ENCODE data around the gene PSMC1.

PSMC1 gene

DNA sequence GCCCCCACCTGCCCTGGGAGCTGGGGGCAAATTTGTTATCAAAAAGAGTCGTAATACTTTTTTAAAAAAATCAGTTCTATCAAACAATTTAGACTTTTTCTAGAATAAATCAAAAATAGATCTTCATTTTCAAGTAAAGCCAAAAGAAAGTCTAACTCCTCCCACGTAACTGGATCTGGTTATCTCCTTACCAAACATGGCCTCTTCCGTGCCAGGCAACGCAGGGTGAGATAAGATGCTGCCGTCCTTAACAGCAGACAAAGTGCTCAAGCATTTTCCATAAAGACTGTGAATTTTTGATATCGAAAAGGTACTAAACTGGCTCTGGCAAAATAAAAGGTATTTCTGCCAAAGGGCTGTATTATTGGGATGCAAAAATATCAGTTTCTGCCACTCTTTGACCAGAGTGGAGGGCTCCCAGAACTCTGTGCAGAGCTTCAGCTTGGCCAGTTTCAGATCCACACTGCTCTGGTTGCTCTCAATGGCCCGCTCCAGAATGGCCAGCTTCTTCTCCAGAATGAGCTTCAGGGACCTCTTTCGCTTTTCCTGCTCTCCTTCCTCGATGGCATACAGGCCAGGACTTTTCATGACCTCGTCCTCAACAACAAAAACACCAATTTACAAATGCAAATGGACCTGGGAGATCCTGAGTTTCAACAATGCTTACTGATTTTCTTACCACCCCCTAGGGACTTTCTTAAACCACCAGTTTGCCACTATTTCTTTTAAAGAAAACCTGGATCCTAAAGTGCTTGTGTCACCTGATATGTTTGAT is 46.4 kb downstream of the PSMC1 start:
- H3K27ac ChIP-seq, result no peak overlapping the region
- no peak overlapping the region for H3K9ac ChIP-seq (ENCODE audit: insufficient read length)
- no peak for DNase-seq (ENCODE audit: low read depth, low spot score)
- peaks cover 36% of the 10 kb centered on the region for H3K36me3 ChIP-seq (ENCODE audit: insufficient read depth, low read length)
- H3K4me3 ChIP-seq, result no peak overlapping the region
- H3K9me3 ChIP-seq (ENCODE audit: low read depth, low read length), result no peaks in the 10 kb centered on the region
- TF ChIP-seq EZH2 (IDR thresholded peaks at IDR 0.05), result no peak
- no peak for TF ChIP-seq FOXP2 (optimal IDR thresholded peaks at IDR 0.05; ENCODE audit: control extremely low read depth, extremely low read length, insufficient read depth)
- TF ChIP-seq POLR2AphosphoS5 (IDR thresholded peaks at IDR 0.05; ENCODE audit: borderline replicate concordance, low read depth, low read length), result no peak

DNA sequence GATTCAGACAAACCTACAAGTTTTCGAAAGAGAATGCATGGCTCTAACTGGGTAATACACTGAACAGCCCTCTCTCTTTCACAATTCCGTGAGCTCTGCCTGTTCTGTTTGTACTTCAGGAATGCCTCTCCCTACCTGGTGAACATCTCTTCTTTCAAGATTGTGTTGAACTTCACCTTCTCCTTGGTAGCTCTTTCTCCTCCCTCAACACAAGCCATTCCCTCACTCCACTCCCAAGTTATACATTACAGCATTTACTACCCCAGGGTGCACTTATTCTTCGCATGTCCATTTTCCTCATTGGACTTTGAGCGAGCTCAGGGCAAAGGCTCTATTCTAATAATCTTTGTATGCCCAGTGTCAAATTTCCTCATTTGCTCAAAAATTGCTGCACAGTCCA is 47.1 kb downstream of the PSMC1 start:
- no peak overlapping the region for H3K4me3 ChIP-seq
- peaks cover 38% of the 10 kb centered on the region for H3K36me3 ChIP-seq (ENCODE audit: insufficient read depth, low read length)
- no peak overlapping the region for H3K9ac ChIP-seq (ENCODE audit: insufficient read length)
- H3K27ac ChIP-seq, result no peak overlapping the region
- DNase-seq (ENCODE audit: low read depth, low spot score), result no peak
- no peaks in the 10 kb centered on the region for H3K9me3 ChIP-seq (ENCODE audit: low read depth, low read length)
- TF ChIP-seq POLR2AphosphoS5 (IDR thresholded peaks at IDR 0.05; ENCODE audit: borderline replicate concordance, low read depth, low read length), result no peak

DNA sequence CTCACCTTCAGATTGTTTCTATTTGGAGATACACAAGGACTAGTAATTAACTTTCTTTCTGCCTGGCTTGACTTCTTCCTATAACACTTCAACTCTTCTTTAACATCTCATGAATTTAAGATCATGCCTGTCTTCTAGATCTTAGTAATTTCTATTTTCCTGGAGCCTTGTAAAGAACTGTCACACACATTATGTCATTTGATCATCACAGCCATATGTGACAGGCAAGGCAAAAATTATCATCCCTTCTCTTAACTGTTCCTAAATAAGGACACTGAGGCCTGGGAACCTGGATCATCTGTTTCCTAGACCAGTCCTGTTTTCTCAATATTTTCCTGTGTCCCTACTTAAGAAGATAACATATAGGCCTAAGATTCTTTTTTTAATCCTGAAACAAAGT is 48.1 kb downstream of the PSMC1 start:
- no peak overlapping the region for H3K4me3 ChIP-seq
- H3K9me3 ChIP-seq (ENCODE audit: low read depth, low read length), result no peaks in the 10 kb centered on the region
- no peak overlapping the region for H3K27ac ChIP-seq
- TF ChIP-seq EZH2 (IDR thresholded peaks at IDR 0.05) (no peak), FOXP2 (optimal IDR thresholded peaks at IDR 0.05; ENCODE audit: control extremely low read depth, extremely low read length, insufficient read depth) (no peak), POLR2AphosphoS5 (IDR thresholded peaks at IDR 0.05; ENCODE audit: borderline replicate concordance, low read depth, low read length) (no peak)
- peaks cover 43% of the 10 kb centered on the region for H3K36me3 ChIP-seq (ENCODE audit: insufficient read depth, low read length)
- DNase-seq (ENCODE audit: low read depth, low spot score), result no peak
- peak overlapping the region; percentile 13 for H3K9ac ChIP-seq (ENCODE audit: insufficient read length)

DNA sequence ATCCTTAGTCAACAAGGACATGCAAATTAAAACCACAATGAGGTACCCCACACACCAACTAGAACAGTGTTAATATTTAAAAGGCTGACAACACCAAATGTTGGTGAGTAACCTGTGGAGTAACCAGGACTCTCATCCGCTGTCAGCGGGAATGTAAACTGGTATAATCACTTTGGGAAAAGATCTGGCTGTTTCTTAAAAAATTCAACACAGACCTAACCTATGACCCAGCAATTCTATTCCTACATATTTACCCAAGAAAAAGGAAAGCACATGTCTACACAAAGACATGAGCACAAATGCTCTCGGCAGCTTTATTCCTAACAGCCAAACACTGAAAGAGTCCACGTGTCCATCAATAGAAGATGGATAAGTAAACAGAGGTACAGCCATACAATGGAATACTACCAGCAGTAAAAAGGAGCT is 48.8 kb downstream of the PSMC1 start:
- DNase-seq (ENCODE audit: low read depth, low spot score), result no peak
- Histone ChIP-seq H3K9me3 (ENCODE audit: low read depth, low read length) (no peaks in the 10 kb centered on the region), H3K27ac (no peak overlapping the region), H3K36me3 (ENCODE audit: insufficient read depth, low read length) (peaks cover 50% of the 10 kb centered on the region), H3K4me3 (no peak overlapping the region), H3K9ac (ENCODE audit: insufficient read length) (peak overlapping the region; percentile 13)
- no peak for TF ChIP-seq POLR2AphosphoS5 (IDR thresholded peaks at IDR 0.05; ENCODE audit: borderline replicate concordance, low read depth, low read length)
- TF ChIP-seq EZH2 (IDR thresholded peaks at IDR 0.05), result no peak
- TF ChIP-seq FOXP2 (optimal IDR thresholded peaks at IDR 0.05; ENCODE audit: control extremely low read depth, extremely low read length, insufficient read depth), result no peak

DNA sequence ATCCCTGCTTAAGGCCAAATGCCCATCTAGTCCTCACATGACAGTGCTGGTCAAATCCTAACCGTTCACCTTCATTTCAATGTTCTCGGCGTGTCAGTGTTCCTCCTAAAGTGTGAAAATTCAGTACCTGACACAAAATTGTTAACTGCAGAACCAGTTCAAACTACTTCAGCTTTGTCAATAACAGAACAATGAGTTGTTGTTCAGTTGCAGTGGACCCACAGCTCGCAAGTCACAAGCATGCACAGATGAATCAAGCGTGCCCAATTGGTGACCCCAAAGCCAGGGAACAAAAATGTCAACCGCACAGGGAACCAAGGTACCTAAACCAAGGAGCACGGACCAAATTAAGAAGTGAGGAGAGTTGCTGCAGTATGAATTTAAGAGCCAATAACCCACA is 52.2 kb downstream of the PSMC1 start:
- Histone ChIP-seq H3K9me3 (ENCODE audit: low read depth, low read length) (no peaks in the 10 kb centered on the region), H3K4me3 (no peak overlapping the region), H3K9ac (ENCODE audit: insufficient read length) (no peak overlapping the region), H3K36me3 (ENCODE audit: insufficient read depth, low read length) (peaks cover 68% of the 10 kb centered on the region), H3K27ac (no peak overlapping the region)
- no peak for TF ChIP-seq POLR2AphosphoS5 (IDR thresholded peaks at IDR 0.05; ENCODE audit: borderline replicate concordance, low read depth, low read length)
- no peak for TF ChIP-seq FOXP2 (optimal IDR thresholded peaks at IDR 0.05; ENCODE audit: control extremely low read depth, extremely low read length, insufficient read depth)
- no peak for TF ChIP-seq EZH2 (IDR thresholded peaks at IDR 0.05)
- no peak for DNase-seq (ENCODE audit: low read depth, low spot score)

DNA sequence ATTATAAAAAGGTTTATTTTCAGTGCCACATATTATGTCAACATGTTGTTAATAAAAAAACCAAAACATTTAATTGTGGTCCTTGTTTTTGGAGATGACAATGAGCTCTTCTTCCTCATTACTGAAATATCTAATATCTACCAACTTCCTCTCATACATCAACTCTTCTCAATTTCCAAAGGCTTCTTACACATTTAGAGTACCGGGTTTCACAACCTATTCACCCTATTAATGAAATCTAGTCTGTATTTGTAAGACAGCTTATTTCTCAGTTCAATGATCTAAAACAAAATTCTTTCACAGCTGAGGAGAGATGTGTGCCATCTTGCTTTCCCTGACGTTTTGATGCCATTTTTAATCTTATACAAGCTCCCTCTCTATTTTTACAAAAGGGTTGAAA is 60.9 kb downstream of the PSMC1 start:
- H3K27ac ChIP-seq, result no peak overlapping the region
- H3K36me3 ChIP-seq (ENCODE audit: insufficient read depth, low read length), result peaks cover 43% of the 10 kb centered on the region
- H3K9me3 ChIP-seq (ENCODE audit: low read depth, low read length), result no peaks in the 10 kb centered on the region; the same call in 1 of the 2 replicates
- H3K4me3 ChIP-seq, result no peak overlapping the region
- TF ChIP-seq EZH2 (IDR thresholded peaks at IDR 0.05), result no peak
- no peak overlapping the region for H3K9ac ChIP-seq (ENCODE audit: insufficient read length)
- no peak for DNase-seq (ENCODE audit: low read depth, low spot score)

DNA sequence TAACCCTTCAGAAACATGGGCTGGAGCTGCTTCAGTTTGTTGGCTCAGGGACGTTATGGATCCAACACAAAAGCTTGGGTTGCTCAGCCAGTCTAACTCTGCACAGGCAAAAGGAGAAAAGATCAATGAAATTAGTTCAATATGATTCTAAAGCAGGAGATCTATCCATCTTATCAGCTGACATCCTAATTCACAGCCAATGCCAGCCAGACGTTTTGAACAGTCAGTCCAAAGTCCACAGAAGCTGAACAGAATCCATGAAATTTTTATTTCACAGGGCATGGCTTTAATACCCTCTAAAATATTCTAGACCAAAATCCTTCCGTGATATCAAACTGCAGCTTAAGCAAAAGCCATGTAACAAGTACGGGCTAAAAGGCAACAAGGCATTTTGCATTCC is 61.7 kb downstream of the PSMC1 start:
- H3K9me3 ChIP-seq (ENCODE audit: low read depth, low read length), result no peaks in the 10 kb centered on the region; the same call in 1 of the 2 replicates
- H3K9ac ChIP-seq (ENCODE audit: insufficient read length), result no peak overlapping the region
- TF ChIP-seq POLR2AphosphoS5 (IDR thresholded peaks at IDR 0.05; ENCODE audit: borderline replicate concordance, low read depth, low read length), result no peak
- TF ChIP-seq EZH2 (IDR thresholded peaks at IDR 0.05), result no peak
- TF ChIP-seq FOXP2 (optimal IDR thresholded peaks at IDR 0.05; ENCODE audit: control extremely low read depth, extremely low read length, insufficient read depth), result no peak
- no peak overlapping the region for H3K27ac ChIP-seq
- H3K36me3 ChIP-seq (ENCODE audit: insufficient read depth, low read length), result peaks cover 41% of the 10 kb centered on the region
- DNase-seq (ENCODE audit: low read depth, low spot score), result no peak
- no peak overlapping the region for H3K4me3 ChIP-seq

DNA sequence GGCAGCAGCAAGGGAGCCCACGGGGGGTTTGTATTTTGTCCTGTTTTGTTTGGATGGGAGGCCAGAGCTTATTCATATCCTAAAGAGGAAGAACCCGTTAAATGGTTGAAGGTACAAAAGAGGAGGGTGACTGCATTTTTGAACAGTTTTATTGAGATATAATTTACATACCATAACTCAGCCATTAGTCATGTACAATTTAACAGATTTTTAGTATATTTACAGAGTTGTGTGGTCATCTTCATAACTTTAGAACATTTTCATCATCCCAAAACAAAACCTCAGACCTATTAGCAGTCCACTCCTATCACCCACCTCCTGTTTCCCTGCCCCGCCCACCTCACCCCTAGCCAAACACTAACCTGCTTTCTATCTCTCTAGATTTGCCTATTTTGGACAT is 62.8 kb downstream of the PSMC1 start:
- H3K4me3 ChIP-seq, result no peak overlapping the region

More for the DNA sequence above, 62.8 kb downstream of the PSMC1 start:
- no peak for DNase-seq (ENCODE audit: low read depth, low spot score)
- Histone ChIP-seq H3K36me3 (ENCODE audit: insufficient read depth, low read length) (peaks cover 33% of the 10 kb centered on the region), H3K27ac (no peak overlapping the region), H3K9me3 (ENCODE audit: low read depth, low read length) (no peaks in the 10 kb centered on the region; the same call in 1 of the 2 replicates), H3K9ac (ENCODE audit: insufficient read length) (no peak overlapping the region)
- TF ChIP-seq POLR2AphosphoS5 (IDR thresholded peaks at IDR 0.05; ENCODE audit: borderline replicate concordance, low read depth, low read length) (no peak), FOXP2 (optimal IDR thresholded peaks at IDR 0.05; ENCODE audit: control extremely low read depth, extremely low read length, insufficient read depth) (no peak), EZH2 (IDR thresholded peaks at IDR 0.05) (no peak)

Measured in SK-N-MC (cell line).